Non-pigmented ciliary epithelial cell (primary cell): ENCODE results near the gene PAQR3.

Source experiments
- DNase-seq: peaks from one replicate; pipeline ENCODE4 v3.0.0-alpha.2; 2010; ENCODE audit warnings: low read depth

The PAQR3 gene, protein sequence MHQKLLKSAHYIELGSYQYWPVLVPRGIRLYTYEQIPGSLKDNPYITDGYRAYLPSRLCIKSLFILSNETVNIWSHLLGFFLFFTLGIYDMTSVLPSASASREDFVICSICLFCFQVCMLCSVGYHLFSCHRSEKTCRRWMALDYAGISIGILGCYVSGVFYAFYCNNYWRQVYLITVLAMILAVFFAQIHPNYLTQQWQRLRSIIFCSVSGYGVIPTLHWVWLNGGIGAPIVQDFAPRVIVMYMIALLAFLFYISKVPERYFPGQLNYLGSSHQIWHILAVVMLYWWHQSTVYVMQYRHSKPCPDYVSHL

DNA sequence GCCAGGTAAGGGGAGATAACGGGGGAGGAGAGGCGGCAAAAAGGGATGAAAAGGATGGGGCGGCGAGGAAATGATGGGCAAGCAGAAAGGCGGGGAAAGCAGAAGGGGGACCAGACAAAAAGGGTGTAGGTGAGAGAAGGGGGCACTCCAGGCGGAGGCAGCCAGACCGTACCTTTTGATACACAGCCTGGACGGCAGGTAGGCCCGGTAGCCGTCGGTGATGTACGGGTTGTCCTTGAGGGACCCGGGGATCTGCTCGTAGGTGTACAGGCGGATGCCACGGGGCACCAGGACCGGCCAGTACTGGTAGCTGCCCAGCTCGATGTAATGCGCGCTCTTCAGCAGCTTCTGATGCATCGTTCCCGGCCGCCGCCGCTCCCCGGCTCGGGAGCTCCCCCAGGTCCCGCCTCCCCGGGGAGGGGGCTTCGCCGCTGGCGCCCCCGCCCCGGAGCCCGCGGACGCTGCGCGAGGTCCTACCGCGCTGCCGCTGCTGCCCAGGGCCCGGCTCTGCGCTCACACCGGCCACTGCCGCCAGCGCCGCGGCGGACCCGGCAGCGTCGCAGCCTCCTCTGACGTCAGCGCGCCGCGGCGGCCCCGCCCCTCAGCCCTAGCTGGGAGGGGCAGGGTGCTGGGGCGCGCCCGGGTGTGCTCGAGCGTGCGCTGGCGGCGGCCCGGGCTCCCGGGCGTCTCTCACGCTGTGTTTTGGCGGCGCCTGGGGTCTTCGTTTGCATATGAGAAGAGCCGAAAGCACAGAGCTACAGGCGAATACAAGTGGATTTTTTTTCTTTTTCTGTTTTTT, at the start of gene PAQR3:
TSS of gene PAQR3 (minus strand) at position 571 of the 799 bp plus-strand sequence. CDS start at position 357, 214 bp downstream.
- DNase-seq, result no peak

DNA sequence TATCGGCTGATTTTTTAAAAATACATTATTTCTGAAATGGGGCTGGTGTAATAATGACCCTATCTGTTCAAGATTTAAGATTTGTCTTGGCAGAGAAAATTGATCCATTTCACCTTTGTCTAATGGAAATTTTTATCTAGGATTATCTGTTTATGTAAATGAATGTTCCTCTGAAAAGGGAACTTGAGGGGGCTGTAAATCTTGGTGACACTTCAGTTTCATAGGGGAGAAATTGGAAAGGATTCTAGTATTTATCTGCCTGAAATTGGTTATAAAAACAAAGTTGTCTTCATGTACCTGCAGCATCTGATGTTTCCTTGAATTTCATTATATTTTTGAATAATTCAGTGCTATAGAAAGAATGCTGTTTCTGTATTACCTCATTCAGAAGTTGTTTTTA, 48.4 kb upstream of the PAQR3 start:
- DNase-seq, result no peak

DNA sequence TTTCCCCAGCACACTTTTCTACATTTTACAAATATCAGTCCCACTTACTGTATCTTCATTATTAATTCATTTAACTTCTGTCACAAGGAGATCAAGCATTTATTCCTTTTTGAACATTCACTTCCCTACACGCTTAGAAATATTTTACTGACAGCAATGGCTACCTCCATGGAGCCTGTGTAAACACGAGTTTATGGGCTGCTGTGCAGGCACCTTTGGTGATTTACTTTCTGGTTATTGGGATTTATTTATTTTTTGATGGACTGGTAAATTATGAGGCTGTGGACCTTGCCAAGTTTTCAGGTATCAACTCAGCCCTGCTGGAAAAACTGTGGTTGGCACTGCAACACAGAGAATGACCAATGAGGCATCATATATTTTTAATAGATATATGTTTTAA, 45.4 kb upstream of the PAQR3 start:
- no peak for DNase-seq

DNA sequence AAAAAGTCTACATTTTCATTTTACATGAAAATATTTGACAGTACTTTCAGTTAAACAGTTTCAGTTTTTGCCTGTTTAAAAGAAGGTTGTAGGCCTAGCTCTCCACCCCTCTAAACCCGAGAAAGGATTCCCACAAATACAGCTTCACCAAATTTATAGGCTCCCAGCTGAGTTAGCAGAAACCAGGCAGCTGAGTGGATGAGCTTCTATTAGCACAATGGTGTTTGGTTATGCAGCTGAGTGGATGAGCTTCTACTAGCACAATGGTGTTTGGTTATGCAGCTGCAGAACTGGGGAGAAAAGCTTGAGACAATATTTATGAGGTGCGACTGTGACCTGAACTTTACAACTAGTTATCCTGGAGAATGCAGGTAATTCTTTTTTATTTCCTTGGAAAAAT, 36.6 kb upstream of the PAQR3 start:
- DNase-seq, result no peak

DNA sequence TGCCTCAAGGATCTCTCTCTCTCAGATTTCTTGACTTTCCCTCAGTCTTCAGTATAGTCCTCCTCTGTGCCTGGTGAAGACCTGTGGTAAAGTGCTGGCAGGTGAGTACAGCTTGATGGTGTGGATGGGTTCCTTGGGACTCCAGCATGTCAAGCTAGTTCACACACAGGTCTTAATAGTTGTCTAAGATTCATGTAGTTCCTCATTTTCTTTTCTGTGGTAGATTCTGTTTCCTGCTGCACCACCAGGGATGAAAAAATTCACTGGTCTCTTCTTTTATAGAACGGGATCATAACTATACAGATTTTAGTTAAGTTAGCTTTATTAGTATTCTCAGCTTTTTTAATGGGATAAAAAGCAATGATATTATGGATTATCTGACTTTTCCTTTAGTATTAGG, 32.5 kb upstream of the PAQR3 start:
- no peak for DNase-seq

DNA sequence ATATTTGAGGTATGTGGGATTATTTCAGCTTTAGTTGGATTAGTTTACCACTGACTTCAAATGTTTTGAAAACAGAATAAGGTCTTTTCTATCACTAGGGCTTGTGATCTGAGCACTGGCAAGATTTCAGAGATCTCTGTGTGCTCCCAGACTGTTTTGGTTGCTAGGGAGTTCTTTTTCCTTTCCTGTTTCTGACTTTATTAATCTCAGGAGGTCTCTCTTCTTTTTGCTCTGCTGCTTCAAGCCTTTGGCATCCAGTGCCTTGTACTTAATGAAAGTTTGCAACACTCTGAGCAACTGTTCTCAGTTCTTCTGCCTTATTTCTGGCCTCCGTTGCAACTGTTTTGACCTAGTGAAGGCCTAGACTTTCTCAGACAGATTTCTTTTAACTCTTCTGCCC, 32.1 kb upstream of the PAQR3 start:
- DNase-seq, result no peak

DNA sequence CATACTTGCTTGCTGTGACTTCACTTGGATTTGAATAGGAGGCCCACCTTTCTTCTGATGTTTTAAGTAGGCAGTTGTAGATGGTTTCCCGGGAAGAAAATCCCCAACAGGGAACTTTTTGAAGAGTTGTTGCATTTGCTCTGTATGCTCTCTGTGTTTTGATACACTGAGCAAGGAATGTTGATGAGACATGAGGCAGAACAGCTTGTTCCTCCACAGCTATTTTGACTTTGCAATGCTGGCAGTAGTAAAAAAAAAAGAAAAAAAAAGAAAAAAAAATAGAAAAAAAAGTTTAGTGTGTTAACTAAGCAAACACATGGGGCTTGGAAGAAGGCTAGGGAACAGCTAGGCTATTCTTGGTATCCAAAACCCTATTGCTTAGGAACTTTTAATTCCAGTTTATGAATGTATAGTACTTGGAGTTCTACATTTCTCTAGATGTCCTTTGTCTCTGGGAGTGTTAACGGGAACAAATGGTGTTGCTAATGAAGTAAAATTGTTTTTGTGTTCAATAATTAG, 23.4 kb upstream of the PAQR3 start:
- no peak for DNase-seq

DNA sequence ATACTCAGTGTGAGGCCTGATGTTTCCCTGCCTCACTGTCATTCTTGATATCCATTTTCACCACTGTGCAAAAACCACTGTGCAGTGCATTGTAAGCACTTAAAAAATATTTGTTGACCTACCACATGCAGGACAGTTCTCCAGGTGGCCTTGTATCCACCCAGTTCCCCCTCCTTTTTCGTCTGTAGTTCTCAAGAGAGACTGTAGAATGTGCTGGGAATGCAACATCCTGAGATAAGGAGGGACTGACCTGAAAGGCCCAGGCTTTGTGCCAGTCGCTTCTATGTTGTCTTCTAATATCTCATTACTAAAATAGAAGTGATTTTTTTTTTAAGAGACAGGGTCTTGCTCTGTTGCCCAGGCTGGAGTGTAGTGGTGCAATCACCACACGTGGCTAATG, 21.7 kb upstream of the PAQR3 start:
- no peak for DNase-seq

DNA sequence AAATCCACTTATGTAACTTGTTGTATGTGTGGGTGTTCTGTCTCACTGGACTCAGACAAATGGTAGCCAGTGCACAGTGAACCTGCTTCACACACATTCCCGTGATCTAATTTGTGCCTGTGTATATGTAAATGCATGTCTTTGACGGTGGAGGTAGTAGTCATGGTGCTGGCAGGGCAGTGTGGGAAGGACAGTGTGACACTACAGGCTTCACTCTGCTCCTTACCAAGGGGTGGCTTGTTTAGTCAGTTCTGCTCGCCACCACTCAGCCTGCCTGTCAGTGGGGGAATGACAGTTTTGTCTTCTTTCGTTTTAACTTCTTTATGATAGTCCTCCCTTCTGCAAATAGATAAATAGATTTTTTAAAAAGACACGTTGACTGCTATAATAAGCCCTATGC, 17.7 kb upstream of the PAQR3 start:
- no peak for DNase-seq

DNA sequence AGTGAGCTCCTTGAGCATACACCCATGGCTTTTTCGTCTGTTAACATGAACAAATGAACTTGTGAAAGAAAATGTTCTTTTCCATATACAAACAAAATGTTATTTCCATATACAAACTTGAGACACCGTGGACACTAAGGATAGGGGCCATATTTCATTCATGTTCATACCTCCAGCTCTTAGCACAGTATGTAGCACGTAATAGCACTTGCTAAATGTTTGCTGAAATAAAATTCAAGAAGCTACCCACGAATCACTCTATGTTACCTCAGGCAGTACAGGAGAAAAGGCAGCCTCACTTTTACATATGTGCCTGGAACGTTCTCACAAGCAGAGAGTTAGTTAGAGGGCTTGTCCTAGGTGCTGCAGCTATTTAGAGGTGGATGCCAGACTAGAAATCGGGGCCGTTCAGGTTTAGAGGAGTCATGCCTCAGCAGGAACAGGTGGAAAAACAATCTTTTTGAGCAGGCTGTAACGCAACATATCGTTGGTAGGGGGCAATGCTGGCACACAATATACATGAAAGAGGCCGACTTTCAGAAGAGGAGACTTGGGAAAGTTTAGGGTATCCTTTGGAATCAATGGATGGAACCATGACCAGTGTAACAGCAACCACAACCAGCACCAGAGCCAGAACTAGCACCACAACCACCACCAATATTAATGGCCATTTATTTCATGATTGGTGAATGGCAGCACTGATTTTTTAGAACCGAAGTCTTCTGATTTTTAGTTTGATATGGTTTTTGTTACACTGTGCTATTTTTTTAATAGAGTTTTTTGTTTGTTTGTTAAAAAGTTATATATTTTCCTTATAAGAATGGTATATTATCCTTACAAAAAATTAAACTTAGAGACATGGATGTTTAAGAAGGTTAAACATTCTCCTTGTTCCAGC, 14.8 kb upstream of the PAQR3 start:
- no peak for DNase-seq

DNA sequence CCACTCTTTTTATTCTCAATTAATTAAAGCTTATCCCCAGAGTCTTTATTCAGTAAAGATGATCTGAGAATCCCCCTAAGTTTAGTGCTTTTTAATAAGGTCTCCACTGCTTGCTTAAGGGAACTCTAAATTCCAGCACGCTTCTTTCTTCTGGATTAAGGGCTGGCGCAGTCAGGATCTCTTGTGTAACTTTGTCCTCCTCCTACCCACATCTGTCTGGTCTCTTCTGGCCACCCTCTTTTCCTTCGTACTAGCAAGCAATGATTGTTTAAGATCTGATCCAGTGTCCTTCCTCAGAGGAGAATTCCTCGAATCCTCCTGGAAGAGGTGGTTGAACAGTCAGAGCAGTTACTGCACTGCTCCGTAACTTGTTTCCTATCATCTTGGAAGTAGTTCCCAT, 14.0 kb upstream of the PAQR3 start:
- DNase-seq, result no peak

DNA sequence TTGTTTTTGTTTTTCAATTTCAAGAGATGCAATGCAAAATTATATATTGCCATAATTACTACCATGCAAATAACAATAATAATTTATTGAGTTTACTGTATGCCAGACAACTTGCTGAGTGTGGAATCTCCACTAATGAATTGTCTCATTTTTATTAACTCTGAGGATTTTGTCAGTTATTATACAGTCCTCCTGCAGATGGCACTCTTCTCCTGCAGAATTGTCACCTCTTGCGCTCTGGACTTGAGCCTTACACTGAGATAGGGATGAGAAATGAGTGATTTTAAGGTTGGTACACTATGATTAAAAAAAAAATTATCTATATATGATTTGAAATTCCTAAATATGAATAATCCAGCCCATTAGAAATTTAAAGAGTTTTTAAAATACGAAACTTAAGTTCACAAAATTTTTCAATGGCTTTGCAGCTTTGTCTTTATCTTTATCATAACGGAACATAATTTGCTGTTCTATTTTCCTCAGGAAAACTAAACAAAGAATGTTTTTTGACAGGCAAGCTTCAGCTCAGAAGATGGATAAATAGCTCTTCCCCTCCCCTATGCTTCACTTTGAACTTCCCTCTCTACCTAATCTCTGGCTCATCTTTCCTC, 12.7 kb upstream of the PAQR3 start:
- no peak for DNase-seq

DNA sequence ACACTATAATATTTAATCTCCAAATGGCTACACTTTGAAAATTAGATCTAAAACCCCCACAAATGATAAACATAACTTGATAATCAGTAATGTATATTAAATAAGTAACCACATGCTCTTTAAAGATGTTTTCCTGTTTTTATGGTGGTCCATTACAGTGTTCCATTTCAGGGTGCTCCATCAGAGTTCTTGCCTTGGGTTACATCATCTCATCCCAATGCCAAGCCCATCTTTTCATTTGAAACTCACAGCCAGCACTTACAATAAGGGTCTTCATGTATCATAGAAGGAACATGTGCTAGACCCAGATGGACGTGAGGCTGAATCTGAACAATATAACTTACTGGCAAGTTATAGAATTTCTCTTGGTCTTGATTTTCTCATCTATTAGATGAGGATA, 10.5 kb upstream of the PAQR3 start:
- DNase-seq, result no peak

DNA sequence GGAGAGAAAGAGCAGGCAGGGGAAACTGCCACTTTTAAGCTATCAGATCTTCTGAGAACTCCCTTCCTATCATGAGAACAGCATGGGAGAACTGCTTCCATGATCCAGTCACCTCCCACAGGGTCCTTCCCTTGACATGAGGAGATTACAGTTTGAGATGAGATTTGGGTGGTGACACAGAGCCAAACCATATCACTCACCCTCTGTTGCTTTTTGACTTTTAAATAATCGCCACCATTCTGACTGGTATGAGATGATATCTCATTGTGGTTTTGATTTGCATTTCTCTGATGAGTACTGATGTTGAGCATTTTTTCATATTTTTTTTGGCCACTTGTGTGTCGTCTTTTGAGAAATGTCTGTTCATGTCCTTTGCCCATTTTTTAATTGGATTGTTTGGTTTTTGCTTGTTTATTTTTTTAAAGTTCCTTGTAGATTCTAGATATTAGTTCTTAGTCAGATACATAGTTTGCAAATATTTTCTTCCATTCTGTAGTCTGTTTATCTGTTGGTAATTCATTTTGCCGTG, 6.5 kb upstream of the PAQR3 start:
- DNase-seq, result no peak

DNA sequence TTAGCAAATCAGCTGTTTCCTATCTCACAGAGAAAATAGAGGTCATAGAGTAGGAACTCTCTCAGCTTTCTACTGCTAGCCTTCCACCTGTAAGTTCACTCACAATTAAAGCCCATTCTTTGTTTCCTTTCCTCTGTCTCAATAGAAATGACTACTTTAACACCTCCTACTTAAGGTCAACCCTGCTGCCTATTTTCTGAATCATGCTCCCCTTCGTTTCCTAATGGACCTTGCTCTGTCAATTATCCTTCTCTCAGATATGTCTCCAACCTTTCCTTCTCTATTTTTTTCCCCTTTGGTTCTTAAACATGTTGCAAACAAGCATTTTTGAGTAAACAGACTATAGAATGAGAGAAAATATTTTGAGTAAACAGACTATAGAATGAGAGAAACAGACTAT, 5.1 kb upstream of the PAQR3 start:
- no peak for DNase-seq

DNA sequence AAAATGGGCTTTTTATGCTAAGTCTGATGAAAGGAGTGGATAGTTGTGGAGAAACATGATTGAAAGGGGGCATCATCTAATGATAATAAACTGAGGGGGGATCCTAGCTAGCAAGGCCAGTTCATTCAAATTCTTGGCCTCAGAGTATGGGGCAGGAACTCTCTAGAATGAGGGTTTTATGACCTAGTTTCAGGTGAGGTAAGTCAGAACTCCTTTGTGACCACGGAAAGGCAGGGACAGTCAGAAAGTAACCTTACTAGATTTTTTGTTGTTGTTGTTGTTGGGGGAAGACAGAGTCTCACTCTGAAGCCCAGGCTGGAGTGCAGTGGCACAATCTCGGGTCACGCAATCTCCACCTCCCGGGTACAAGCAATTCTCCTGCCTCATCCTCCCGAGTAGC, 1.5 kb upstream of the PAQR3 start:
- DNase-seq, result no peak

DNA sequence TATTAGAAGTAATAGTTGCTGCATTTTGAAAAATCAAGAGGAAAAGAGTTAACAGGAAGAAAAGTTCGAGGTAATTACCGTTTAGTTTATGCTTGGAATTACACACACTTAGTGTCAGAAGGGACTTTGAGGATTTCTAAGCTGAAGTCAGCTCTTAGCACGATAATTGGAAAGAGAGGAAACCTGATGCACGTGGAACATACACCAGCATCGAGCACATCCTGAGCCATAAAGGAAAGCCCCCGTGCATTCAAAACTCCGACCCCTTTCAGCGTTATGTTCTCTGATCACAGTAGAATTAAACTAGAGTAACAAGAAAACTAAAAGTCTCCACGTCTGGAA, 400 bp upstream of the PAQR3 start:
- no peak for DNase-seq

DNA sequence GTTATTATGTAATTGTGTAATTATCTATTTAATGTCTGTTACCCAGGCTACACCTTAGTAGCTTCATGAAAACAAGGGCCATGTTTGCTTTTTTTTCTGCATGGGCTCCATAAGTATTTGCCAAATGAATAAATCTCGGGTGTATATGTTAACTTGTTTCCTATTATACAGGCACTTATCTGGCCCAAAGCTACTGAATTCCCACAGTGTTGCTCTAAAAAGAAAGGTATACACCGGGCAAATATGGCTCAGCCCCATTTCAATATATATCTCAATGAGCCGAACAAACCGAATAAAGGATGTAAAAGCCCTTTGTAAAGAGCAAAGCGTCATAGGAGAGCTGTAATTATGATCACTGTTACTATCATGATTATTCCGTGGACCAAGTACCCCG, 767 bp downstream of the PAQR3 start:
- DNase-seq, result no peak

DNA sequence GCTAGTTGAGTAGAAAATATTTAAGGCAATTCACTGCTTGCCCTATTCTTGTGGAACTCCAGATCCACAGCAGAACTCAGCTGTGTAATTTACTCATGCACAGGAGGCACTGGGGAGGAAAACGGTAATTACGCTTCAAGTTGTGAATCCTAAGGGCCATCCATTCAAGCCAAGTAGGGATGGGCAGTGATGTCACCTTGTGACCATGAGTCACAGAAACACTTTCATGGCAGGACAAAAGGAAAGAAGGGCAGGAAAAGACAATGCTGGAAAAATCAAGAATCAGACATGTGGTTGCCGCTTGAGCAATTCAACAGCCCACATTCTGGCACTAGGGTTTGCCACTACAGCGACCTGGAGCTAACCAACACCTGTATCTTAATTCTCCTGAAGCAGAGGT, 1.4 kb downstream of the PAQR3 start:
- no peak for DNase-seq

DNA sequence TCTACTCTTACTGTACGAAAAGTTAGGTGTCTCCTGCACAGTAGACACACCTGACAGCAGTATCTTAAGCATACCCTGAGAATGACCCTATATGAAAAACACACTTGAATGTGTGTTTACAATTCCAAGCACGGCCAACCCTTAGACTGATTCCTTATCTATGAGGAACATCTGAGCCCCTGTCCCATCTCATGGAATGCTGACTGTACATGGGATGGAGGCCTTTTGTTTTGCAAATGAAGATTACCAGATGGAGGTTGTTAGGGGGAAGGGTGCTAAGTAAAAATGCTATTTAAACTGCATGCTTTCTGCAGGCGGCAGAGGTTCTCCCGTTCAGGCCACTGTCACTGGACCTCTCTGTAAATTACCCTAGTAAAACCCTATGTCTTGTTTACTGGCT, 2.2 kb downstream of the PAQR3 start:
- DNase-seq, result no peak

DNA sequence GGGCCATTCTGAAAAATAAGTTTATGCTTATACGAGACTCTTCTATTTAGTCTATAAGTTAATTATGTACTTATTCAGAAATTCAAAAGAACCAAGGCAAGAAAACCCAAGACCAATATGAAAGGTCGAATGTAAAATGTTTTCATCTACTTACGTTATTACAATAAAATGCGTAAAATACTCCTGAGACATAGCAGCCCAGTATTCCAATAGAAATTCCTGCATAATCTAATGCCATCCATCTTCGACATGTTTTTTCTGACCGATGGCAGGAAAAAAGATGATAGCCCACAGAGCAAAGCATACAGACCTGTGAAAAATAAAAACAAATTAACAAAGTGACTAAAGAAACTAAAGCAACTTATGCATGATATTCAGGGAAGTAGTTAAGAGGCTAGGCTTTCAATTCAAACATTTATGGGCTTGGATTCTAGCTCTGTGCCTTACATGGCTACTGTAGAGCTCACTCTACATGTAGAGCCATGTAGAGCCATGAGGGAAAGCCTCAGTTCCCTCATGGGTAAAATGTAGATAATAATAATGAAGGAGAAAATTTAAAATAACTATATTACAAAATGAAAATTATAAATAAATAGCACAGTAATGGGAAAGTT, 9.1 kb downstream of the PAQR3 start:
- no peak for DNase-seq

DNA sequence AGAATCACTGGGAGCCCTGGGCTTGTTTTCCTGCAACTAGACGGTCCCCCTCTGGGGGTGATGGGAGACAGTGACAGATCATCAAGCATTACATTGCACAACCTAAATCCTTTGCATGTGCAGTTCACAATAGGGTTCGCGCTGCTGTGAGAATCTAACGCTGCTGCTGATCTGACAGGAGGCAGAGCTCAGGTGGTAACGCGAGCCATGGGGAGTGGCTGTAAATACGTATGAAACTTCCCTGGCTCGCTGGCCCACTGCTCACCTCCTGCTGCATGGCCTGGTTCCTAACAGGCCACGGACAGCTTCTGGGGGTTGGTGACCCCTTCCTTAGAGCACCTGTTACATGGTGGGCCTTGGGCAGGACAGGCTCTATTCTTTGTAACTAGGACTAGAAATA, 10.4 kb downstream of the PAQR3 start:
- DNase-seq, result no peak
